Breast epithelium (tissue), 3 donors: ENCODE measurements around the gene AP4S1.

ENCODE experiments used
- CTCF ChIP-seq, 3 donors: fragments of 450-650 bp; IDR thresholded peaks; one replicate each; pipeline ENCODE4 v1.5.1; 2016 to 2017; ENCODE audit warnings: antibody characterized with exemption in 3 of 3, mild to moderate bottlenecking in 3 of 3, moderate library complexity in 3 of 3
- POLR2A ChIP-seq: fragments of 450-650 bp; IDR thresholded peaks from one replicate; pipeline ENCODE4 v1.6.1; 2016; ENCODE audit warnings: antibody characterized with exemption, mild to moderate bottlenecking, moderate library complexity
- POLR2AphosphoS5 ChIP-seq, 3 donors: sonication (generic); formaldehyde crosslinking; IDR thresholded peaks; one replicate each; pipeline ENCODE4 v1.6.1; 2017; ENCODE audit warnings: antibody characterized with exemption in 3 of 3

GRCh38 chr14:30980980-30981379 is 44.5 kb upstream of the AP4S1 start:
- TF ChIP-seq POLR2A, result no peak
- TF ChIP-seq CTCF (IDR thresholded peaks at IDR 0.05), result no peak
- TF ChIP-seq POLR2AphosphoS5 (IDR thresholded peaks at IDR 0.05), result no peak
